Lung (tissue), 12 donors: Measurements from ENCODE around the gene CPPED1. TPM values are rescaled to one million over a fixed set of nuclear protein-coding genes. Genes with fewer than 3 reads are reported as not detected.

Source experiments
- ATAC-seq: fragments of 200-7000 bp; cut with Tn5 transposase; one replicate; pipeline ENCODE4 v1.9.1; 2020; ENCODE audit warnings: moderate number of reproducible peaks; ENCODE audit not compliant: insufficient read depth, low FRiP score
- DNase-seq, 3 donors: peaks; one replicate each; pipeline ENCODE4 v3.0.0-alpha.2; 2013 to 2017
- H3K27ac ChIP-seq, 2 donors: one replicate each; pipeline ENCODE4 v1.5.1; 2013; ENCODE audit warnings: mild to moderate bottlenecking in 2 of 2, moderate library complexity in 2 of 2, control low read depth in 1 of 2, inconsistent platforms in 1 of 2, low read depth in 1 of 2, low read length in 1 of 2
- H3K27me3 ChIP-seq, 3 donors: one replicate each; pipeline ENCODE4 v1.5.1; 2013; ENCODE audit warnings: low read length in 2 of 3; ENCODE audit not compliant: control insufficient read depth in 3 of 3, insufficient read depth in 3 of 3
- H3K36me3 ChIP-seq, 4 donors: one replicate each; pipeline ENCODE4 v1.5.1; 2013; ENCODE audit warnings: low read length in 4 of 4, mild to moderate bottlenecking in 1 of 4, moderate library complexity in 1 of 4; ENCODE audit not compliant: control insufficient read depth in 4 of 4, insufficient read depth in 4 of 4
- H3K4me1 ChIP-seq, 5 donors: one replicate each; pipeline ENCODE4 v1.5.1; 2013; ENCODE audit warnings: low read length in 5 of 5, mild to moderate bottlenecking in 2 of 5, moderate library complexity in 1 of 5; ENCODE audit not compliant: control insufficient read depth in 5 of 5, insufficient read depth in 5 of 5
- H3K4me3 ChIP-seq: one replicate; pipeline ENCODE4 v1.5.1; 2013; ENCODE audit warnings: mild to moderate bottlenecking, control low read depth, moderate library complexity
- H3K9ac ChIP-seq, 2 donors: one replicate each; pipeline ENCODE4 v1.5.1; 2013; ENCODE audit warnings: low read length in 2 of 2, control low read depth in 1 of 2; ENCODE audit not compliant: insufficient read depth in 1 of 2
- H3K9me3 ChIP-seq, 4 donors: one replicate each; pipeline ENCODE4 v1.5.1; 2013; ENCODE audit warnings: low read length in 3 of 4, mild to moderate bottlenecking in 1 of 4, moderate library complexity in 1 of 4; ENCODE audit not compliant: control insufficient read depth in 4 of 4, insufficient read depth in 3 of 4
- WGBS, 2 donors: extraction: QIAGEN DNeasy Blood & Tissue Kit; methylation state at CpG; one replicate each; pipeline ENCODE4 v1.1.7; 2013; 5-methylcytosine and 5-hydroxymethylcytosine counted together
- polyA plus RNA-seq, 2 donors: library from polyadenylated mRNA; stranded (reverse); fragments of 200-250 nt; gene quantifications; one replicate each; pipeline ENCODE4 v1.2.1, GENCODE V29; 2013
- total RNA-seq, 2 donors: library from RNA; depleted of rRNA in 1 of 2; stranded (reverse); fragments of >200 nt in 1 of 2; gene quantifications; one replicate each; pipeline ENCODE4 v1.2.1, GENCODE V29; 2014 to 2021
- TF ChIP-seq, protein P1 (sequence below): IDR thresholded peaks from 2 replicates; pipeline ENCODE4 v1.5.1; 2012; ENCODE audit warnings: mild to moderate bottlenecking; ENCODE audit errors: control extremely low read depth, extremely low read depth
- donor health status: control.
- donor health status: control.
- donor health status: Bipolar disorder and iron deficiency.
- donor health status: healthy.
- donor health status: DM: yes; HTN: yes; CAD: no.

Gene CPPED1
- total and polyA plus RNA-seq, 4 donors, result 9.8 to 32.5 (median 14.2) TPM

- ATAC-seq, result no peak
- WGBS, 2 donors, result 91 to 94% methylated on average over 2 of the region's 2 CpGs
- no peaks in the 10 kb centered on the region for H3K9me3 ChIP-seq
- H3K36me3 ChIP-seq, result no peaks in the 10 kb centered on the region
- H3K27ac ChIP-seq, result no peak overlapping the region
- no peaks in the 10 kb centered on the region for H3K4me1 ChIP-seq
- H3K9ac ChIP-seq, result no peak overlapping the region
- H3K4me3 ChIP-seq, result no peak overlapping the region
- TF ChIP-seq, protein P1, sequence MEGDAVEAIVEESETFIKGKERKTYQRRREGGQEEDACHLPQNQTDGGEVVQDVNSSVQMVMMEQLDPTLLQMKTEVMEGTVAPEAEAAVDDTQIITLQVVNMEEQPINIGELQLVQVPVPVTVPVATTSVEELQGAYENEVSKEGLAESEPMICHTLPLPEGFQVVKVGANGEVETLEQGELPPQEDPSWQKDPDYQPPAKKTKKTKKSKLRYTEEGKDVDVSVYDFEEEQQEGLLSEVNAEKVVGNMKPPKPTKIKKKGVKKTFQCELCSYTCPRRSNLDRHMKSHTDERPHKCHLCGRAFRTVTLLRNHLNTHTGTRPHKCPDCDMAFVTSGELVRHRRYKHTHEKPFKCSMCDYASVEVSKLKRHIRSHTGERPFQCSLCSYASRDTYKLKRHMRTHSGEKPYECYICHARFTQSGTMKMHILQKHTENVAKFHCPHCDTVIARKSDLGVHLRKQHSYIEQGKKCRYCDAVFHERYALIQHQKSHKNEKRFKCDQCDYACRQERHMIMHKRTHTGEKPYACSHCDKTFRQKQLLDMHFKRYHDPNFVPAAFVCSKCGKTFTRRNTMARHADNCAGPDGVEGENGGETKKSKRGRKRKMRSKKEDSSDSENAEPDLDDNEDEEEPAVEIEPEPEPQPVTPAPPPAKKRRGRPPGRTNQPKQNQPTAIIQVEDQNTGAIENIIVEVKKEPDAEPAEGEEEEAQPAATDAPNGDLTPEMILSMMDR, result no peak
- DNase-seq, result no peak
- peaks cover 0 to 2% (median 0%) of the 10 kb centered on the region in 3 donors for H3K27me3 ChIP-seq
Measured at GRCh38 chr16:12649356-12649755, 154.3 kb downstream of the CPPED1 start.

DNA sequence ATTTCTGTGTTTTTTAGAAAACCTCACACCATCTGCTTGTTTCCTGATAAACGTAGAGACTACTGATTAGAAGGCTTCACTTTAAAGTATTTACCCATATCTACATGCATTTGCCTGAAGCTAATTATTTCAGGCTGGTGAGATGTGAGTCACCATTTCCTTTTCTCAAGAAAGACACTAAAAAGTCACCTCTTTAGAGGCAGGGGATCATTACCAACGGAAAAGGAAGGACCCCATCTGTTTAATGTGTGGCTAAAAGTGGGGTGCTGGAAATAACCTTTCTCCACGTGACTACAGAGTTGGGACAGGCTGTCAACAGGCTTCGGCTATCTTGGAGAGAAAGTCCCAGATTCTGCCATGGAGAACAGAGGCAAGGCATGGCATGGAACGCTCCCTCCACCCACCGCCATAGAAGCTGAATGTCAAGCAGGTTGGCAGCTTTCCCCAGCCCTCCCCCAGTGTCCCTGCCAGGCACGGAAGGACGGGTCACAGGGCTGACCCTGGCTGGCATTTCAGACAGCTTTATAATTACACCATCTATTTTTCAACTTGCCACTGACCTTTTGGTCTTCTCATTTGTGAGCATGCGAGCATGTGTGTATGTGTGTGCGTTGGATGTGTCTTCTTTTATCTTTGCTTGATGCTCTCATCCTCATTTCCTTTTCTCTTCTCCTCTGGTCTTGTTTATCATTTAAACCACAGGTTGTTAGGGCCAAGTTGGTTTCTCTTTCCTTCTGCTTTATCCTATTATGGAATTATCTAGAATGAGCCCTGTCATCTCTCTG is 157.0 kb downstream of the CPPED1 start:
- peaks cover 0 to 7% (median 0%) of the 10 kb centered on the region in 4 donors for H3K9me3 ChIP-seq
- WGBS, 2 donors, result 42 to 57% methylated on average over 10 of the region's 10 CpGs
- no peak overlapping the region for H3K27ac ChIP-seq
- H3K36me3 ChIP-seq, result no peaks in the 10 kb centered on the region
- no peaks in the 10 kb centered on the region for H3K4me1 ChIP-seq
- no peaks in the 10 kb centered on the region for H3K27me3 ChIP-seq
- ATAC-seq, result no peak
- TF ChIP-seq, protein P1, result no peak
- no peak overlapping the region for H3K4me3 ChIP-seq
- DNase-seq, result no peak
- no peak overlapping the region for H3K9ac ChIP-seq

DNA sequence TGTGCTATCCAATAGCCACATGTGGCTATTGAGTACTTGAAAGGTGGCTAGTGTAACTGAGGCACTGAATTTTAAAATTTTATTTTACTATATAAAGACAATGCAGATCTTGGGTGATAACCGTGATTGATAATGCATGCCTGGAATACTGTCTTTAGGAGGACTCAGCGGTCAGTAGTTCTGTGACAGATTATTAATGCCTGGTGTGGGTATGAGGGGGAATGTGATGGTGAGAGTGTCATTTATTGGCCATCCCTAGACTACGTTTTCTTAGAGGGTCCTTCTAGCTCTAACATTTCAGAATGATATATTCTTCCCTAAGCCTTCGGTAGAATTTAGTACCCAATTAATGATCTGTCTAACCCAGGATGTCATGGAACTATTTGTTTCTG is 157.6 kb downstream of the CPPED1 start:
- TF ChIP-seq, protein P1, result no peak
- no peaks in the 10 kb centered on the region for H3K27me3 ChIP-seq
- H3K27ac ChIP-seq, result no peak overlapping the region
- H3K4me1 ChIP-seq, result no peaks in the 10 kb centered on the region
- H3K36me3 ChIP-seq, result no peaks in the 10 kb centered on the region
- no peak for DNase-seq
- H3K9me3 ChIP-seq, result peaks cover 0 to 7% (median 0%) of the 10 kb centered on the region in 4 donors
- no peak overlapping the region for H3K4me3 ChIP-seq
- WGBS, 2 donors, result 53 to 65% methylated on average over 4 of the region's 4 CpGs
- no peak overlapping the region for H3K9ac ChIP-seq
- no peak for ATAC-seq
